ENCODE results near the gene SMARCA2. TPM values are rescaled to one million over a fixed set of nuclear protein-coding genes. Genes with fewer than 3 reads are reported as not detected.

SMARCA2 gene
- total and polyA plus RNA-seq, 8 donors = 20.5 to 242 (median 78.5) TPM

GRCh38 chr9:2096376-2096970, 81.3 kb downstream of the SMARCA2 start:
- intact Hi-C loops (cut with DNase I; ENCODE audit: low total_unique reads) = no loop called here
- no peaks in the 10 kb centered on the region for H3K27me3 ChIP-seq
- no peak for DNase-seq
- TF ChIP-seq POLR2AphosphoS5 (IDR thresholded peaks at IDR 0.05) (no peak), EP300 (IDR thresholded peaks at IDR 0.05) (no peak), POLR2A (IDR thresholded peaks at IDR 0.05) (no peak)
- TF ChIP-seq, protein P1, sequence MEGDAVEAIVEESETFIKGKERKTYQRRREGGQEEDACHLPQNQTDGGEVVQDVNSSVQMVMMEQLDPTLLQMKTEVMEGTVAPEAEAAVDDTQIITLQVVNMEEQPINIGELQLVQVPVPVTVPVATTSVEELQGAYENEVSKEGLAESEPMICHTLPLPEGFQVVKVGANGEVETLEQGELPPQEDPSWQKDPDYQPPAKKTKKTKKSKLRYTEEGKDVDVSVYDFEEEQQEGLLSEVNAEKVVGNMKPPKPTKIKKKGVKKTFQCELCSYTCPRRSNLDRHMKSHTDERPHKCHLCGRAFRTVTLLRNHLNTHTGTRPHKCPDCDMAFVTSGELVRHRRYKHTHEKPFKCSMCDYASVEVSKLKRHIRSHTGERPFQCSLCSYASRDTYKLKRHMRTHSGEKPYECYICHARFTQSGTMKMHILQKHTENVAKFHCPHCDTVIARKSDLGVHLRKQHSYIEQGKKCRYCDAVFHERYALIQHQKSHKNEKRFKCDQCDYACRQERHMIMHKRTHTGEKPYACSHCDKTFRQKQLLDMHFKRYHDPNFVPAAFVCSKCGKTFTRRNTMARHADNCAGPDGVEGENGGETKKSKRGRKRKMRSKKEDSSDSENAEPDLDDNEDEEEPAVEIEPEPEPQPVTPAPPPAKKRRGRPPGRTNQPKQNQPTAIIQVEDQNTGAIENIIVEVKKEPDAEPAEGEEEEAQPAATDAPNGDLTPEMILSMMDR (IDR thresholded peaks at IDR 0.05) = no peak
- H3K4me1 ChIP-seq = peaks cover 0 to 11% (median 5%) of the 10 kb centered on the region in 4 donors
- no peak overlapping the region for H3K27ac ChIP-seq
- no peaks in the 10 kb centered on the region for H3K9me3 ChIP-seq
- H3K36me3 ChIP-seq = peaks cover 36 to 94% (median 82%) of the 10 kb centered on the region in 4 donors
- 86 to 98% (median 94%) methylated on average over 6 of the region's 6 CpGs for WGBS, 5 donors
- no peak overlapping the region for H3K4me3 ChIP-seq

- Histone ChIP-seq H3K36me3 (peaks cover 21 to 90% (median 85%) of the 10 kb centered on the region in 4 donors), H3K4me3 (no peak overlapping the region), H3K27me3 (no peaks in the 10 kb centered on the region), H3K4me1 (no peaks in the 10 kb centered on the region), H3K9me3 (no peaks in the 10 kb centered on the region), H3K27ac (no peak overlapping the region)
- 88 to 98% (median 92%) methylated on average over 1 of the region's 1 CpG for WGBS, 5 donors
- no peak for DNase-seq
- intact Hi-C loops (cut with DNase I; ENCODE audit: low total_unique reads) = no loop called here
- TF ChIP-seq EP300 (IDR thresholded peaks at IDR 0.05) = no peak
- TF ChIP-seq, protein P1 (IDR thresholded peaks at IDR 0.05) = no peak
- TF ChIP-seq POLR2AphosphoS5 (IDR thresholded peaks at IDR 0.05) = no peak
- TF ChIP-seq POLR2A (IDR thresholded peaks at IDR 0.05) = no peak
Measured at GRCh38 chr9:2106666-2107065, 91.5 kb downstream of the SMARCA2 start.

DNA sequence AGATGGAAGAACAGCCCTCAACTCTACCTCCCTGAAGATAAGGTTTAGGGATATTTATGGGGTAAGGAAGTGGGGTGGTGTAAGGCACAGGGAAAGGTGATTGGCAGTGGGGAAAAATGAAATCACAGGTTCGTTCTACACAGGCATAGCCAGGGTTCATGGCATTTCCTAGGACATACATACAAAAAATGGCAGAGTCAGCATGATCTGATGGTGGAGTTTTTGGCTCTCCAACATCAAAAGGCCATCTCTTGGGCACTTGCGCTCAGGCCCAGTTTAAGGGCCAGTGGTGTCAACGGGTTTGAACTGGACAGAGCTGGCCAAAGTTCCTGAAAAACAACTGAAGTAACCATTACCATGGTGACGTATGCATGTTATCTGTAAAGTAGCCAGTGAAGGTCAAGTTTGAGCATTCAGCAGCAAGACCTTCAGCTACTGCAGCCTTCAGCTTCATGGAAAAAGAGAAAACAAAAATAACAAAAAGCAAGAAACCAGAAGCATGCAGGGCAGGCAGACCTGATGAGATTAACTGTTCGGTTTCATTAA, 92.8 kb downstream of the SMARCA2 start:
- TF ChIP-seq EP300 (IDR thresholded peaks at IDR 0.05) = no peak
- no peak overlapping the region for H3K27ac ChIP-seq
- DNase-seq = no peak
- no peak overlapping the region for H3K4me3 ChIP-seq
- intact Hi-C loops (cut with DNase I; ENCODE audit: low total_unique reads) = no loop called here
- H3K36me3 ChIP-seq = peaks cover 25 to 90% (median 85%) of the 10 kb centered on the region in 4 donors
- H3K9me3 ChIP-seq = no peaks in the 10 kb centered on the region
- no peaks in the 10 kb centered on the region for H3K4me1 ChIP-seq
- no peaks in the 10 kb centered on the region for H3K27me3 ChIP-seq
- WGBS, 5 donors = 76 to 89% (median 80%) methylated on average over 5 of the region's 5 CpGs

DNA sequence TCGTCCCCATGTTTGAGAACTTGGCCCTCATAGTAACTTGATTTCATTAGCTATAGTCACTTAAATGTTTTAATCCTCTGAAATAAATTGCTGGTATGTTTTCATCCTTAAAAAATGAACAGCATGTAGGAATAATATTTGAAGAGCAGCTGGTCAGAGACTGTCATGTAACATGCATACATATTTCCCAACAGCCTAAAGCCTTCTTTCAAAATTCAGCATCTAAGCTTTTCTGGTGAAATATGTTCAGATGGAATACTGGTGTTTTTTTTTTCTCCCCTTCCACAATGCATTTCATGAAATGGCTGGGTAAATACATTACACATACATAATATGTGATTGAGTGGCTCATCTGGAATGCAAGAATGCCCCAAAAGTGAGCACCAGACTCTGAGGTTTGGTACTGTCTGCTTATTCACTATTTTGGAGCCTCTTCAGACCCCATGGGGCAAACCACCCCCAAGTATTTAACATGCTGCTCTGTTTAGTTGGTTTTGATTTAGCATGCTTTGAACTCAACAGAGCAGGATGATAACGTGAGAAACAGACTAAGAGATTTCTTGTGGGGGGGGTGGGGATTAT, 94.0 kb downstream of the SMARCA2 start:
- Histone ChIP-seq H3K36me3 (peaks cover 24 to 90% (median 86%) of the 10 kb centered on the region in 4 donors), H3K27me3 (no peaks in the 10 kb centered on the region), H3K4me3 (no peak overlapping the region), H3K4me1 (no peaks in the 10 kb centered on the region), H3K27ac (no peak overlapping the region), H3K9me3 (no peaks in the 10 kb centered on the region)
- intact Hi-C loops (cut with DNase I; ENCODE audit: low total_unique reads) = no loop called here
- TF ChIP-seq POLR2AphosphoS5 (IDR thresholded peaks at IDR 0.05) = no peak
- TF ChIP-seq EP300 (IDR thresholded peaks at IDR 0.05) = no peak
- TF ChIP-seq POLR2A (IDR thresholded peaks at IDR 0.05) = no peak
- TF ChIP-seq, protein P1 (IDR thresholded peaks at IDR 0.05) = no peak
- no peak for DNase-seq
- WGBS, 5 donors = 54 to 77% (median 67%) methylated on average over 2 of the region's 2 CpGs

- no peak overlapping the region for H3K27ac ChIP-seq
- WGBS, 5 donors = 94 to 100% (median 98%) methylated on average over 2 of the region's 2 CpGs
- H3K27me3 ChIP-seq = no peaks in the 10 kb centered on the region
- no peaks in the 10 kb centered on the region for H3K4me1 ChIP-seq
- H3K36me3 ChIP-seq = peaks cover 20 to 90% (median 82%) of the 10 kb centered on the region in 4 donors
- H3K4me3 ChIP-seq = no peak overlapping the region
- TF ChIP-seq POLR2A (IDR thresholded peaks at IDR 0.05) = no peak
- TF ChIP-seq EP300 (IDR thresholded peaks at IDR 0.05) = no peak
- TF ChIP-seq, protein P1 (IDR thresholded peaks at IDR 0.05) = no peak
- TF ChIP-seq POLR2AphosphoS5 (IDR thresholded peaks at IDR 0.05) = no peak
- intact Hi-C loops (cut with DNase I; ENCODE audit: low total_unique reads) = no loop called here
- H3K9me3 ChIP-seq = no peaks in the 10 kb centered on the region
- DNase-seq = no peak
Measured at GRCh38 chr9:2110036-2110435, 94.9 kb downstream of the SMARCA2 start.
